ENCODE results near the gene ZNF442. TPM values are rescaled to one million over a fixed set of nuclear protein-coding genes. Genes with fewer than 3 reads are reported as not detected.

The ZNF442 gene
- total RNA-seq, 1 donor from 2014 or later, result 0.55 TPM

Other genes with a start within 250 kb of the ZNF442 start
- gene ZNF20, start 225.3 kb downstream of the ZNF442 start, total RNA-seq, result 4.1 and 4.3 TPM in 2 replicates
- 3.1 and 4.1 TPM in 2 replicates for gene ZNF625, start 208.9 kb downstream of the ZNF442 start, total RNA-seq
- gene ZNF136, start 202.6 kb downstream of the ZNF442 start, total RNA-seq, result 7.7 and 9.7 TPM in 2 replicates
- gene ZNF44, start 70.8 kb downstream of the ZNF442 start, total RNA-seq, result 8.6 and 8.7 TPM in 2 replicates
- 2.3 and 4.2 TPM in 2 replicates for gene ZNF563, start 32.0 kb downstream of the ZNF442 start, total RNA-seq
- 3.8 and 5.3 TPM in 2 replicates for gene ZNF799, start 35.6 kb upstream of the ZNF442 start, total RNA-seq
- 4.3 and 4.5 TPM in 2 replicates for gene ZNF443, start 75.3 kb upstream of the ZNF442 start, total RNA-seq
- gene ZNF709, start 119.1 kb upstream of the ZNF442 start, total RNA-seq, result 0.18 and 2.4 TPM in 2 replicates
- gene ZNF564, start 185.8 kb upstream of the ZNF442 start, total RNA-seq, result 7.4 and 7.6 TPM in 2 replicates
- gene ZNF490, start 245.1 kb upstream of the ZNF442 start, total RNA-seq, result 7.0 and 9.9 TPM in 2 replicates
- gene ZNF791, start 245.2 kb upstream of the ZNF442 start, total RNA-seq, result 21.8 and 22.5 TPM in 2 replicates

All from activated T-helper 2 cell treated with anti-CD3 and anti-CD28 coated beads, Interferon-gamma antibody, Interleukin-2, Interleukin-4, amounts not matched to agents 10 μg/mL and 5 μg/mL and 100 μg/mL, durations not matched to agents 14 hours and 24 hours and 36 hours (primary cell).